Vagina (tissue), 2 donors: ENCODE measurements around the gene ZNF878.

Experiments used
- CTCF ChIP-seq, 3 experiments: fragments of 450-650 bp in 2 of 3; fragments of 200-600 bp in 1 of 3; sonication (generic) in 1 of 3; IDR thresholded peaks; one replicate each; pipeline ENCODE4 v1.5.1; 2017 to 2019; ENCODE audit warnings: antibody characterized with exemption in 3 of 3, mild to moderate bottlenecking in 2 of 3, moderate library complexity in 2 of 3
- POLR2A ChIP-seq, 2 donors: fragments of 450-650 bp; IDR thresholded peaks; one replicate each; pipeline ENCODE4 v1.6.1; 2017; ENCODE audit warnings: antibody characterized with exemption in 2 of 2, mild to moderate bottlenecking in 2 of 2, moderate library complexity in 2 of 2
- POLR2AphosphoS5 ChIP-seq, 2 donors: sonication (generic); formaldehyde crosslinking; IDR thresholded peaks; one replicate each; pipeline ENCODE4 v1.9.0; 2017; ENCODE audit warnings: antibody characterized with exemption in 2 of 2, mild to moderate bottlenecking in 2 of 2, low read depth in 1 of 2; ENCODE audit not compliant: insufficient read depth in 1 of 2

GRCh38 chr19:12093777-12094176 lies 41.0 kb upstream of the ZNF878 start:
- TF ChIP-seq CTCF (IDR thresholded peaks at IDR 0.05) = no peak
- no peak for TF ChIP-seq POLR2AphosphoS5 (IDR thresholded peaks at IDR 0.05; ENCODE audit: insufficient read depth in 1 of 2, low read depth in 1 of 2)
- no peak for TF ChIP-seq POLR2A (IDR thresholded peaks at IDR 0.05)
